HG03064 (cell line): ENCODE measurements around the gene FGF12.

Experiments
- ATAC-seq: cut with Tn5 transposase; IDR thresholded peaks from one replicate; pipeline ENCODE4 v1.9.1; 2021; ENCODE audit warnings: low read depth; ENCODE audit not compliant: unreplicated experiment

Gene FGF12

GRCh38 chr3:192367616-192368015 lies 359.7 kb downstream of the FGF12 start:
- ATAC-seq, result no peak

- no peak for ATAC-seq
Measured at GRCh38 chr3:192366916-192367315, 360.4 kb downstream of the FGF12 start.

- no peak for ATAC-seq
Measured at GRCh38 chr3:192365571-192365970, 361.8 kb downstream of the FGF12 start.

- no peak for ATAC-seq
Measured at GRCh38 chr3:192364316-192364715, 363.0 kb downstream of the FGF12 start.

- no peak for ATAC-seq
Measured at GRCh38 chr3:192354687-192355086, 372.7 kb downstream of the FGF12 start.

GRCh38 chr3:192352142-192352541 lies 375.2 kb downstream of the FGF12 start:
- no peak for ATAC-seq

GRCh38 chr3:192351441-192351840 lies 375.9 kb downstream of the FGF12 start:
- no peak for ATAC-seq

- no peak for ATAC-seq
Measured at GRCh38 chr3:192340031-192340430, 387.3 kb downstream of the FGF12 start.

GRCh38 chr3:192339214-192339613 lies 388.1 kb downstream of the FGF12 start:
- no peak for ATAC-seq

- no peak for ATAC-seq
Measured at GRCh38 chr3:192336286-192336685, 391.1 kb downstream of the FGF12 start.

GRCh38 chr3:192332386-192333291 lies 394.7 kb downstream of the FGF12 start:
- no peak for ATAC-seq

- no peak for ATAC-seq
Measured at GRCh38 chr3:192331749-192332385, 395.5 kb downstream of the FGF12 start.

- ATAC-seq, result no peak
Measured at GRCh38 chr3:192326656-192327055, 400.7 kb downstream of the FGF12 start.

- ATAC-seq, result no peak
Measured at GRCh38 chr3:192317564-192317963, 409.8 kb downstream of the FGF12 start.

GRCh38 chr3:192313605-192314004 lies 413.7 kb downstream of the FGF12 start:
- ATAC-seq, result no peak

GRCh38 chr3:192307631-192308030 lies 419.7 kb downstream of the FGF12 start:
- ATAC-seq, result no peak

- no peak for ATAC-seq
Measured at GRCh38 chr3:192303235-192303634, 424.1 kb downstream of the FGF12 start.

GRCh38 chr3:192302721-192303120 lies 424.6 kb downstream of the FGF12 start:
- no peak for ATAC-seq

- ATAC-seq, result no peak
Measured at GRCh38 chr3:192299921-192300320, 427.4 kb downstream of the FGF12 start.

GRCh38 chr3:192296845-192297244 lies 430.5 kb downstream of the FGF12 start:
- no peak for ATAC-seq

GRCh38 chr3:192284443-192285072 lies 442.8 kb downstream of the FGF12 start:
- ATAC-seq, result no peak
